OCI-LY3 (cell line): Measurements from ENCODE around the gene ADORA1.

ENCODE experiments used
- CTCF ChIP-seq: fragments of 200-600, 300-600 bp; sonication (generic); IDR thresholded peaks from 2 replicates; pipeline ENCODE4 v1.5.1; 2014; ENCODE audit warnings: antibody characterized with exemption, low read length, low read depth
- EZH2phosphoT487 ChIP-seq: fragments of 200-600 bp; shearing (Covaris generic); IDR thresholded peaks from 2 replicates; pipeline ENCODE4 v1.6.1; 2018; ENCODE audit warnings: antibody characterized with exemption, mixed run types, low read depth

- TF ChIP-seq CTCF (no peak), EZH2phosphoT487 (no peak)
Measured at GRCh38 chr1:203133970-203134725, 6.6 kb downstream of the ADORA1 start.
